GM12864 (cell line): ENCODE data around the gene SLC6A6.

Experiments used
- DNase-seq: peaks from one replicate; pipeline ENCODE4 v3.0.0-alpha.2; 2011; ENCODE audit warnings: low read depth
- H3K4me3 ChIP-seq: 2 replicates; pipeline ENCODE4 v1.5.1; 2011; ENCODE audit warnings: mild to moderate bottlenecking, low read depth, low read length, control low read depth
- CTCF ChIP-seq: IDR thresholded peaks from 2 replicates; pipeline ENCODE4 v1.5.1; 2011; ENCODE audit warnings: low read depth, mild to moderate bottlenecking, moderate library complexity, low read length, control low read depth, inconsistent platforms; ENCODE audit errors: missing control alignments

SLC6A6 gene

GRCh38 chr3:14372587-14372986 lies 29.8 kb upstream of the SLC6A6 start:
- DNase-seq: no peak
- H3K4me3 ChIP-seq: no peak overlapping the region
- TF ChIP-seq CTCF: no peak

DNA sequence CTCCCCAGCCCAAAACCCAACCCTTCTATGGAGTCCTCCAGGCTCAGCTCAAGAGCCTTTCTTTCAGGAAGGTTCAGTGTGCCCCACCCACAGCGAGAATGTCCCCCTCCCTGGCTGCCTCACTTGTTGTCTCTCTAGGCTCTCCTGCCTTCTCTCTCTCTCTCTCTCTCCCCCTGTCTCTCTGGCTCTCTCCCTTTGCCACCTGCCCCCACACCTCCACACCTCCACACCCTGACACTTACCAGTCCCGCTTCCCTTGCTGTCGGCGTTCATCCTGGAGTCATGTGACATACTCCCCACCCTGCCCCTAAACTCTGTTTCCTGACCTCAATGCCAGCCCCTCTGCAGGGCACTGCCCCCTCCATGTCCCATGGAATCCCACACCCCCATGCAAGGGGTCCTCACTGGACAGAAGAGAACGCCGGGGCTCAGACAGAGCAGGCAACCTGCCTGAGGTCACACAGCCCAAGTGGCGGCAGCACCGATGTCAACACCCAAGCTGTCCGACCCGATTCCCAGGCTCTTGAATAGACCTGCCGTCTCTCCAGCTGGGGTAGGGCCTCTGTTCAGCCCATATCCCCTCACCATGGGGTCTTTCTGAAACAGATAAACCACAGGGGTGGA lies 28.5 kb upstream of the SLC6A6 start:
- no peak overlapping the region for H3K4me3 ChIP-seq
- DNase-seq: no peak
- TF ChIP-seq CTCF: no peak

GRCh38 chr3:14374444-14374883 lies 27.9 kb upstream of the SLC6A6 start:
- DNase-seq: no peak
- H3K4me3 ChIP-seq: no peak overlapping the region
- TF ChIP-seq CTCF: no peak

GRCh38 chr3:14375192-14375591 lies 27.2 kb upstream of the SLC6A6 start:
- no peak for DNase-seq
- H3K4me3 ChIP-seq: no peak overlapping the region
- TF ChIP-seq CTCF: peak; percentile 8

DNA sequence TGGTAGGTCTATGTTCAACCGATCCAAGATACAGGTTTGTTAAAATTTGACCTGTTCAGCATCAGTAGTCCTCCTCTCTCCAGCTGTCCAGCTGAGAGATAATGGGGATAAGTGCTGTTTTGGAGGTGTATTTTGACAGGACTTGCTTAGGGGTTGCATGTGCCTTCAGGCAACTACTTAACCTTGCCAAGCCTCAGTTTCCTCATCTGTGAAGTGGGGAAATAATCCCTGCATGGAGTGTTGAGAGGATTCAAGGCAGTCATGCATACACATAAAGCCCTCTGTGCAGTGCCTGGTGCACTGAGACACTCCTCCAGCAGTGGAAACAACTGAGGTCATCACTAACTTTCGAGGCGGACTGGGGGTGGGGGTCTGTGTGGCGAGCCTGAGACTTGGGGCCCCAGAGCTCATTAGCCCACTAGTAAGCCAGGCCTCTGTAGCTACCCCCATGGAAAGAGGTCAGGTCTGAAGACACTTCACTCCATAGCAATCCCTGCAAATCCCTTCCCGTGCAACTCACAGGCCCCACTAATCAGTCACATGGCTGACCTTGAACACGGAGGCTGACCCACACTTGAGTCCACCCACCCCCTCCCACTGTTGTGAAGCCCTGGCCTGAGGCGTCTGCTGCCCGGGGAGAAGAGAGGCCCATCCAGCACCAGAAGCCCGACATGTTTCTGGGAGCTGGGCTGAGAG lies 25.9 kb upstream of the SLC6A6 start:
- TF ChIP-seq CTCF: no peak
- no peak overlapping the region for H3K4me3 ChIP-seq
- no peak for DNase-seq

DNA sequence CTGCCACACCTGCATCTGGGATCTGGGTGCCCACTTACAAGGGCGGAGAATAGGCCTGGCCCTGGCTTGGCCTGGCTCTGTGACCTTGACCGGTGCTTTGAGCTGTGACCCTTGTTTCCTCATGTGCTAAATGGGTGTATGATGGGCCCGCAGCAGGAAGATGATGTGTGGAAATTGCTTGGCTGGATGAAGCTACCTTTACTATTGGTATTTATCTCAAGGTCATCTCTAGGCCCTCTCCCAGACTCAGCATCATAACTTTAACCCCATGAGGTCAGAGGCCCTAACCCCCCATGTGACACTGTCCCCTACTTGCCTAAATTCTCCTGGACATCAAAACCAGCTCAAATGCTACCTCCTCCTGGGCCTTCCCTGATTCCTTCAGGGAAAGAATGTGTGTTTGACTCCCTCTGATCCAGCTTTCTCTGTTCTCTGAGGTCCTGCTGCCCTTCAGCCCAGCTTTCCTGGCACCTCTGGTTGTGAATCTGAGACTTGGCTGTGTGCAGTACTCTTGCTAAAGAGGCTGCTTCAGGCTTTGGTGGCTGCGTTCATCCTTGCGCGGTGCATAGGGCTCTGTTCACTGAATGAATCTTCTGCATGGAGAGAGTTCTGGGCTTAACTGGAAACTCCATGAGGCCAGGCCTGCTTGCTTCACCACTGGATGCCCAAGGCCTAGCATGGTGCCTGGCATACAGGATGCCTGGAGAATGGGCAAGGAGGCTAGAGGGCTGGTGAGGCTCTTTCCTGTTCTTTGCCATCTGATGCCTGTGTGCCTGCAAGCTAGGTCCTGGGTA lies 25.2 kb upstream of the SLC6A6 start:
- TF ChIP-seq CTCF: no peak
- DNase-seq: no peak
- H3K4me3 ChIP-seq: no peak overlapping the region
